T-helper 1 cell treated with Interleukin-12 subunit alpha and Interleukin-12 subunit beta and Interleukin-4 antibody, amounts not matched to agents 30 μg/mL and 1 μg/mL, for 36 hours (primary cell): ENCODE measurements around the gene MCC.

ENCODE experiments used
- H3K27ac Mint-ChIP-seq: one replicate; pipeline ENCODE4 v1.8.0; 2021; ENCODE audit warnings: mild to moderate bottlenecking, mixed read lengths
- H3K27me3 Mint-ChIP-seq: one replicate; pipeline ENCODE4 v1.8.0; 2021; ENCODE audit warnings: low read depth, mixed read lengths
- H3K36me3 Mint-ChIP-seq: one replicate; pipeline ENCODE4 v1.8.0; 2021; ENCODE audit warnings: low read depth, mixed read lengths
- H3K4me1 Mint-ChIP-seq: one replicate; pipeline ENCODE4 v1.8.0; 2021; ENCODE audit warnings: low read depth, mixed read lengths
- H3K4me3 Mint-ChIP-seq: one replicate; pipeline ENCODE4 v1.8.0; 2021; ENCODE audit warnings: mild to moderate bottlenecking, moderate library complexity, mixed read lengths
- H3K9me3 Mint-ChIP-seq: one replicate; pipeline ENCODE4 v1.8.0; 2021; ENCODE audit warnings: mixed read lengths

Gene MCC

DNA sequence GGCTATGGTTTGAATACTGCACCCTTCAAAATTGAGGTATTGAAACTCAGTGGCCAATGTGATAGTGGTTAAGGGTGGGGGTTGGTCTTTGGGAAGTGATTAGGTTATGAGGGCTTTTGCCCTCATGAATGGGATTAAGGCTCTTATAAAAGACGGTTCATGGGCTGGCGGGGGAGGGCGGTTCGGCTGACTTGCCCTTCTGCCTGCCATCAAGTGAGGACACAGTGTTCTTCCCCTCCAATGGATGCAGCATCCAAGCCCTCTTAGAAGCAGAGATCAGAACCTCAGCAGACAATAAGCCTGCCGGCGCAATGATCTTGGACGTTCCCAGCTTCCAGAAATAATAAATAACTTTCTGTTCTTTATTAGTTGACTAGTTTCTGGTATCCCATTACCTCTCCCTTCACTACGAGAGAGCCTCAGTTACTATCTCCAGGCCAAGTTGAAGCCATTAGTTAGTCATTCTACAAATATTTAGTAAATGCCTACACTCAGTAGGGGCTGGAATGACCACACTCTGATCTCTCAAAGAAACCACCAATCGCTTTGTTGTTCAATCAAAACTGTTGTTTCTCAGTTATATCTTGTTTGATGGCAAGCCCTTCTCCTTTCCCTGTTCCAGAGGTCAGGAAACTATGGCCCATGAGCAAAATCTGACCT is 272.7 kb downstream of the MCC start:
- H3K27me3 Mint-ChIP-seq, result peaks cover 10% of the 10 kb centered on the region
- H3K36me3 Mint-ChIP-seq, result no peaks in the 10 kb centered on the region
- no peaks in the 10 kb centered on the region for H3K9me3 Mint-ChIP-seq
- no peak overlapping the region for H3K27ac Mint-ChIP-seq
- H3K4me3 Mint-ChIP-seq, result no peak overlapping the region
- H3K4me1 Mint-ChIP-seq, result no peaks in the 10 kb centered on the region

DNA sequence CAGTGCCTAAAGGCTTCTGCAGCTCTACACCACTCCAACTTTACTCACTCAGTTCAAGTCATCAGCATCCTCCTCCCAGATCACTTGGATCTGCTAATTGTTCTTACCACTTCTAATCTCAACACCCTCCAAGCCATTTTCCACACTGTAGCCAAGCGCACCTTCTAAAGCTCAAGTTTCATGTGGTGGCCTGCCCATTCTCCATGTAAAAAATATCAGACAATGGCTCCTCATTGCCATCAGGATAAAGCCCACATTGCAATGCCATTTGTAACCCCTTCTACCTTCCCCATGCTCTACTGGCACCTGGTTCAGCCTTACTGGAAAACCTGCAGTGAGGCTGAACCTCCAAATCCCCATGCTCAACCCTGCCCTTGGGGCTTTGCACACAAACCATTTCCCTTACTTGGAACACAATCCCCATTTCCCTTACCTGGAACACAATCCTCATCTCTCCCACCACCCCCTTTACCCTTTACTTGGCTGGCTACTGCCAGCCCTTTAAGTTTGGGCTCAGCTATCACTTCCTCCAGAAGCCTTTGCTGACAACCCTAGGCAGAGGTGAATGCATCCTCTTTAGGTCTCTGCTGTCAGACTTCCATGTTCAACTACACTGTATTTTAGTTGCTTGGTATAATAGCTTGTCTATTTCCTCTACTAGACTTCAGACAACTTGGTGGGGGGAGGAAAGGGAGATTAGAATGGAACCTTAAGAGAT is 273.5 kb downstream of the MCC start:
- Mint-ChIP-seq H3K36me3 (no peaks in the 10 kb centered on the region), H3K4me3 (no peak overlapping the region), H3K4me1 (no peaks in the 10 kb centered on the region), H3K27ac (no peak overlapping the region), H3K9me3 (no peaks in the 10 kb centered on the region), H3K27me3 (peaks cover 17% of the 10 kb centered on the region)

GRCh38 chr5:113213551-113214425 is 274.5 kb downstream of the MCC start:
- Mint-ChIP-seq H3K36me3 (no peaks in the 10 kb centered on the region), H3K27me3 (peaks cover 24% of the 10 kb centered on the region), H3K4me1 (no peaks in the 10 kb centered on the region), H3K27ac (no peak overlapping the region), H3K4me3 (no peak overlapping the region), H3K9me3 (no peaks in the 10 kb centered on the region)

DNA sequence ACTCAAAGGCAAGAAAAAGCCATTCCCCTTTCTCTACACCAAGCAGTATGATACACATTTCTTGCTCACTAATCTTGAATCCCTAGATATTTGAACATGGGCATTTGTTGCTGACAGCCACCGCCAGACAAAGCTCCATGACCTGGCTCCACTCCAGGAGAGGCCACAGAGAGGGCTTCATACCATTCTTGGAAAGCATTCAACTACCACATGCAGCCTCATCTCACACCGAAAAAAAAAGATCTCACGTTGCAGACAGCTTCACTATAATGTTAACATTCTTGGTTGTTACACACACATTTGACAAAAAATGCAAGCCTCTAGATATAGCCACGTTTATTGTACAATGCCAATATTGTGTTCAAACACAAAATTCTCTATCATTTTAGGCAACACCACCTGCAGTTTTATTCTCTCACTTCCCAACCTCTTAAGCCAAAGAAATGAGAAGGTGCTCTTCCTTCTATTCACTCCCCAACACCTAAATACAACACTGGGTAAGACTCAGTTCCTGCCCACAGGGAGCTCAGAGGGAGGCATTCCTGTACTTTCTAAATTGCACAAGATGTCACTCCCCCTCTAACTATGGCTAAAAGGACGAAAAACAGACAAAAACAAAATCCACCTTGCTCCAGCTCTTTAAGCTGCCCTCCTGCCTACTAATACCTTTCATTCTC is 275.9 kb downstream of the MCC start:
- peaks cover 24% of the 10 kb centered on the region for H3K27me3 Mint-ChIP-seq
- no peaks in the 10 kb centered on the region for H3K4me1 Mint-ChIP-seq
- no peaks in the 10 kb centered on the region for H3K9me3 Mint-ChIP-seq
- H3K36me3 Mint-ChIP-seq, result no peaks in the 10 kb centered on the region
- H3K27ac Mint-ChIP-seq, result no peak overlapping the region
- no peak overlapping the region for H3K4me3 Mint-ChIP-seq

DNA sequence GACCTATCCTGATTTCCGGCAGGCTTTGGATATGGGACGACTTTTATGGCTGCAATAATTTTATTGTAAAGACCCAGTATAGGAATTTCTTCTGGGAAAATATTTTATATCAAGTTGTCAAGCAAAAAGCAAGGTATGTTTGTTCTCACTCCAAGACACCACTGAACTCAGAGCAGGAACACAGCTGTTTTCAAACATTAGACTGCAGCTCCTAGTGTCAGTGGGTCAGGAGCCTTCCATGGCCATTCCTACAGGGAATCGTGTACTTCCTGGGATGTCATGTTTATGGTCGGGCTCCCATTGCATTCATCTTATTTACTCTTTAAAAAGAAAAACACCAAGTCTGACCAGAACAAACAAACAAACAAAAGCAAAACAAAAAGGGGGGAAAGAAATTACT is 278.8 kb downstream of the MCC start:
- H3K27me3 Mint-ChIP-seq, result peaks cover 20% of the 10 kb centered on the region
- no peaks in the 10 kb centered on the region for H3K36me3 Mint-ChIP-seq
- no peak overlapping the region for H3K27ac Mint-ChIP-seq
- no peaks in the 10 kb centered on the region for H3K4me1 Mint-ChIP-seq
- no peak overlapping the region for H3K4me3 Mint-ChIP-seq
- no peaks in the 10 kb centered on the region for H3K9me3 Mint-ChIP-seq

GRCh38 chr5:113205807-113206206 is 282.4 kb downstream of the MCC start:
- Mint-ChIP-seq H3K27ac (no peak overlapping the region), H3K9me3 (no peaks in the 10 kb centered on the region), H3K4me3 (no peak overlapping the region), H3K27me3 (peaks cover 15% of the 10 kb centered on the region), H3K4me1 (no peaks in the 10 kb centered on the region), H3K36me3 (no peaks in the 10 kb centered on the region)

DNA sequence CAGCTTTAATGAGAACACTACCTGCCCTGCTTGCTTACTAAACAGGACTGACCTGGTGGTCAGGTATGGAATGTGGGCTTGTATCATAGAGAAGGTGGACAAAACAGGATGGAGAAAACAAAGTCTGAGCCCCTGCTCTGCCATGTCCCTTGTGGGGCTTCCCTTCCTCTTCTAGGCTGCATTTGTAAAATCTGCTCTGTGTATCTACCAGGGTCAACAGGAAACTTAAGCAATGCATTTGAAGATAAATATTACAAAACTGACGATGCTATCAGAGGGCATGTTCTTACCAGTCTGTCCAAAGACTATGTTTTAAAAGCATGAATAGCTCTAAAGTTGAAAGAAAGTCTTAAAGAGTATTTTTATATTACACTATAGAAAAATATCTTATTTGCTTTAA is 282.9 kb downstream of the MCC start:
- Mint-ChIP-seq H3K27me3 (peaks cover 12% of the 10 kb centered on the region), H3K4me1 (no peaks in the 10 kb centered on the region), H3K9me3 (no peaks in the 10 kb centered on the region), H3K4me3 (no peak overlapping the region), H3K27ac (no peak overlapping the region), H3K36me3 (no peaks in the 10 kb centered on the region)

- H3K4me3 Mint-ChIP-seq, result no peak overlapping the region
- peaks cover 7% of the 10 kb centered on the region for H3K27me3 Mint-ChIP-seq
- H3K9me3 Mint-ChIP-seq, result no peaks in the 10 kb centered on the region
- no peak overlapping the region for H3K27ac Mint-ChIP-seq
- no peaks in the 10 kb centered on the region for H3K4me1 Mint-ChIP-seq
- H3K36me3 Mint-ChIP-seq, result no peaks in the 10 kb centered on the region
Measured at GRCh38 chr5:113204525-113205161, 283.6 kb downstream of the MCC start.

DNA sequence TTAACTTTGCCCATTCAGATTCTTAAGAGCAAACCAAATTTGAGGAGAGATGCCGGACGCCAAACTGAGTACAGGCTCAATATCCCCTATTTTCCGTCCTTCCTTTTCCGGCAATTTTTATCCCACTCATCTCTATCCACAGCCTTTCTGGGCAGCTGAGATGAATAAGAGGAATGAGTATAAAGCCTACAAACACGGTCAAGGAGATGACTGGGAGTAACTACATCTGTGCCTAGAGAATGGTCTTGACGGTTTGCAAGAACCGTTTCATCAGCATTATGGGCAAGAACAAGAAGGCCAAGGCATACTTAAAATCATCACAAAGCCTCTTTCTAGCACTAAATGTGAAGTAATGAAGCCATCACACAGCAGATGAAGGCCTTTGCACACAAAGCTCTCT is 284.3 kb downstream of the MCC start:
- H3K36me3 Mint-ChIP-seq, result no peaks in the 10 kb centered on the region
- H3K9me3 Mint-ChIP-seq, result no peaks in the 10 kb centered on the region
- no peak overlapping the region for H3K27ac Mint-ChIP-seq
- H3K4me1 Mint-ChIP-seq, result no peaks in the 10 kb centered on the region
- H3K4me3 Mint-ChIP-seq, result no peak overlapping the region
- no peaks in the 10 kb centered on the region for H3K27me3 Mint-ChIP-seq

- Mint-ChIP-seq H3K4me3 (no peak overlapping the region), H3K36me3 (no peaks in the 10 kb centered on the region), H3K27ac (no peak overlapping the region), H3K27me3 (no peaks in the 10 kb centered on the region), H3K9me3 (no peaks in the 10 kb centered on the region), H3K4me1 (no peaks in the 10 kb centered on the region)
Measured at GRCh38 chr5:113202746-113203716, 285.2 kb downstream of the MCC start.

DNA sequence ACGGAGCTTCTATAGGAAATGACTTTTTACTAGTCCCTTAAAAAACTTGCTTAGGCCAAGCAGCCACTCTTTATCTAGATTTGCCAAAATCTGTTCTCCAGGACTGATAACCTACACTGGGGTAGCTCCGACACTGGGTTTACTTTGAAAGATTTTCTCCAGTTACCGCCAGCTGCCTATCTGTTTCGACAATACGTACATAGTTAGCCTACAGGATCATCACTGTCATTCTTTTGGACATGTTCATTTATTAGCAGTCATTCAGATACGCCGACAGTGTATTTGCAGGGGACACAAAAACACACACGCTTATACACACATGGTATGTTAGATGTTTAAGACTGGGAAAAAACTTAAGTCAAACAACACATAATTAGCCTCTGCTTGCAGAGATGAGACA is 286.0 kb downstream of the MCC start:
- no peaks in the 10 kb centered on the region for H3K27me3 Mint-ChIP-seq
- H3K9me3 Mint-ChIP-seq, result no peaks in the 10 kb centered on the region
- no peak overlapping the region for H3K4me3 Mint-ChIP-seq
- no peaks in the 10 kb centered on the region for H3K36me3 Mint-ChIP-seq
- H3K4me1 Mint-ChIP-seq, result peaks cover 2% of the 10 kb centered on the region
- H3K27ac Mint-ChIP-seq, result no peak overlapping the region

GRCh38 chr5:113201715-113202114 is 286.5 kb downstream of the MCC start:
- Mint-ChIP-seq H3K9me3 (no peaks in the 10 kb centered on the region), H3K4me1 (peaks cover 2% of the 10 kb centered on the region), H3K27ac (no peak overlapping the region), H3K27me3 (no peaks in the 10 kb centered on the region), H3K4me3 (no peak overlapping the region), H3K36me3 (no peaks in the 10 kb centered on the region)

DNA sequence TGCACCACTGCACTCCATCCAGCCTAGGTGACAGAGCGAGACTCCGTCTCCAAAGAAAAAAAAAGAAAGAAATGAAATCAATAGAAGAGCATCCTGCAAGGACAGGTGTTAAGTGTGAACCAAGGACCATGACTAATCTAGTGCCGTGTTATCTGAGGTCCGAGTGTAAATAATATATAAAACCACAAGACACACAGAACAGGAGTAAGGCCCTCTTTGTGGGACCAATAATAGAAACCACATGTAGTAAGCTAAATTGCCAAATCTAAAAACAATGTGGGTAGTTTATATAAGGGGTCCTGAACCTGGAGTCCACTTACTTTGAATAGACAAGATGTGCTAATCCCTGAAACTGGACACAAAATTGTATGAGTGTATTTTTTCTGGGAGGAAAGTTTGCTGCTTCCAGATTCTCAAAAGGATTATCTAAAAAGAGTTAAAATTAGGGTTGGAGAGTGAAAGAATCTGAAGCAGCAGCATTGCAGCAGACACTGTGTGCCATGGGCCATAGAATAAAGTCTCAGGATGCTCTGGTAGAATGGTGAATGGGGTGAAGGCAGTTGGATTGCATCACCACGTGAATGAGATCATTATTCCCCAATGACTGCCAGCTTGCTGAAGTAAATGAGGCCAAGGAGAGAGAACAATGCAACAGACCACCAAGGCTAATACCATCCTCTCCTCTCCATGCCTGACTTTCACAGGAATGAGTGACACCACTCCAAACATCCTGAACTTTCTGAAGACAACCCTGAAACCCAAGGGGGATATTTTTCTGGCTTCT is 288.9 kb downstream of the MCC start:
- Mint-ChIP-seq H3K27ac (no peak overlapping the region), H3K4me1 (peaks cover 2% of the 10 kb centered on the region), H3K36me3 (no peaks in the 10 kb centered on the region), H3K9me3 (no peaks in the 10 kb centered on the region), H3K27me3 (no peaks in the 10 kb centered on the region), H3K4me3 (no peak overlapping the region)
